ENCODE results near the gene ASCC1.

ASCC1 gene

DNA sequence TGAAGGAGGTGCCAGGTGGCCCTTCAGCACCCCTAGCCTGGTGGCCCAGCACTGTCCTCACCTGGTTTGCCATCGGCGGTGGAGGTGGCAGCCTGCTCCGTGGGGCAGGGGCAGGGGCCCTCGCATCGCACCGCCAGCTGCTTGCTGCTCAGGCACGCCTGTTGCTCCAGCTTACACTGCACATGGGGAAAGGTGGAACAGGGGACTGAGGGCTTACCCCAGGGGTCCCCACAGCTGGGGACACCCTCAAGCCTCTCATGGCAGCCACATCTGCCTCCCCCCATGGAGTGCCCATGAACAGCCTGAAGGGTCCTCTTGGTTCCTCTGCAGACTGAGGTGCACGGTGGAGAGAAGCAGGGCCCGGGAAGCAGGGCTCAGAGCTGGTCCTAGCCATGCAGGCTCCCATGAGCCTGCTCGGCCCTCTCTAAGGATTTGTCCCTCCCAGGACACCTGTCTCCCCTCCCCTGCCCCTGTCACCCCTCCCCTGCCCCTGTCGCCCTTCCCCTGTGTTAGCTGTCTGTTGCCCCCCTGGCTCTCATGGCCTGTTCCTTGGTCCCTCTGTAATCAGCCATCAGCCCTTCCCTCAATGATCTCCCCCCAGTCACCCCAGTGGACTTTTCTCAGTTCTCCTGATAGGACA lies 147.8 kb downstream of the ASCC1 start:
- H3K9me3 ChIP-seq (replicated peaks; ENCODE audit: insufficient read depth, low read length): no peaks in the 10 kb centered on the region
- DNase-seq: no peak
- H2AFZ ChIP-seq (ENCODE audit: low read length): no peak overlapping the region
- no peaks in the 10 kb centered on the region for H4K20me1 ChIP-seq (ENCODE audit: insufficient read depth, low read length)
- no peaks in the 10 kb centered on the region for H3K27me3 ChIP-seq (replicated peaks; ENCODE audit: insufficient read depth, low read length)
- H3K9ac ChIP-seq (ENCODE audit: low read length): no peak overlapping the region
- TF ChIP-seq EZH2phosphoT487 (IDR thresholded peaks at IDR 0.05; ENCODE audit: low read length): no peak
- TF ChIP-seq EZH2 (optimal IDR thresholded peaks at IDR 0.05; ENCODE audit: low read depth, low read length): no peak
- TF ChIP-seq, protein P1, sequence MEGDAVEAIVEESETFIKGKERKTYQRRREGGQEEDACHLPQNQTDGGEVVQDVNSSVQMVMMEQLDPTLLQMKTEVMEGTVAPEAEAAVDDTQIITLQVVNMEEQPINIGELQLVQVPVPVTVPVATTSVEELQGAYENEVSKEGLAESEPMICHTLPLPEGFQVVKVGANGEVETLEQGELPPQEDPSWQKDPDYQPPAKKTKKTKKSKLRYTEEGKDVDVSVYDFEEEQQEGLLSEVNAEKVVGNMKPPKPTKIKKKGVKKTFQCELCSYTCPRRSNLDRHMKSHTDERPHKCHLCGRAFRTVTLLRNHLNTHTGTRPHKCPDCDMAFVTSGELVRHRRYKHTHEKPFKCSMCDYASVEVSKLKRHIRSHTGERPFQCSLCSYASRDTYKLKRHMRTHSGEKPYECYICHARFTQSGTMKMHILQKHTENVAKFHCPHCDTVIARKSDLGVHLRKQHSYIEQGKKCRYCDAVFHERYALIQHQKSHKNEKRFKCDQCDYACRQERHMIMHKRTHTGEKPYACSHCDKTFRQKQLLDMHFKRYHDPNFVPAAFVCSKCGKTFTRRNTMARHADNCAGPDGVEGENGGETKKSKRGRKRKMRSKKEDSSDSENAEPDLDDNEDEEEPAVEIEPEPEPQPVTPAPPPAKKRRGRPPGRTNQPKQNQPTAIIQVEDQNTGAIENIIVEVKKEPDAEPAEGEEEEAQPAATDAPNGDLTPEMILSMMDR (IDR thresholded peaks at IDR 0.05; ENCODE audit: low read length): no peak
- no peaks in the 10 kb centered on the region for H3K9me2 ChIP-seq (replicated peaks; ENCODE audit: insufficient read depth, low read length)
- H3K79me2 ChIP-seq (ENCODE audit: low read length): no peaks in the 10 kb centered on the region
- H3F3A ChIP-seq (ENCODE audit: insufficient read depth, low read length): no peaks in the 10 kb centered on the region
- no peak overlapping the region for H3K4me3 ChIP-seq (ENCODE audit: low read length)
- no peak overlapping the region for H3K27ac ChIP-seq (ENCODE audit: low read length)
- no peak overlapping the region for H3K4me2 ChIP-seq (ENCODE audit: low read depth, low read length)
- H3K36me3 ChIP-seq (replicated peaks; ENCODE audit: insufficient read depth, low read length): no peaks in the 10 kb centered on the region
- H3K4me1 ChIP-seq (ENCODE audit: low read length): peaks cover 11% of the 10 kb centered on the region

DNA sequence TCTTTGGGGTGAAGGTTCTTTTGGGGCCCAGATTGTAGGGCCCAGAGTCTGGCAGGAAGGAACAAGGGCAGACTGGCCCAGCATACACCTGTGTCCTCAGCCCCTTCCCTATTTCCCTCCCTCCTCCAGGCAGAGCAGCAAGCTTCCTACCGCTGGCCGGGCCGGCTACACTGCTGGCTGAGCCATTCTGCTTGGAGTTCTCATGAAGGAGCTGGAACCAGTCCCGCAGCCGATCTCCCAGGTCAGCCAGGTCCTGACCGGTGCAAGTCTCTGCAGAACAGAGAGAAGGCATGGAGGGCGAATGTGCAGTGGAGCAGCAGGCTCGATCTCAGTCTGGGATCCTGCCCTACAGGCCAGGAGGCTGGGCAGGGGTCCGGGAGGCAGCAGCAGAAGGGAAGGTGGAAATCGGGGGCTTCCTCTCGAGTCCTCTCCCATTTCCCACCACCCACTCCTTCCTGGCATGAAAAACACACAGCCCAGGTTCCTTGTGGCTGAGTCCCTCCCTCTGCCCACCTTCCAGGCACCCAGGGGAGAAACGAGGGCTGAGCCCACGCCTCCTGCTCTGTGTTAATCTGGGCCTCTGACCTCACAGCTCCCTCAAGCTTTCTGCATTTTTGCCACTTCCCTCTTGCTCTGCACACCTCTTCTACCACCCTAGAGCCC lies 148.5 kb downstream of the ASCC1 start:
- H3K4me1 ChIP-seq (ENCODE audit: low read length): peaks cover 11% of the 10 kb centered on the region
- DNase-seq: no peak
- no peak overlapping the region for H2AFZ ChIP-seq (ENCODE audit: low read length)
- no peak overlapping the region for H3K27ac ChIP-seq (ENCODE audit: low read length)
- no peaks in the 10 kb centered on the region for H3F3A ChIP-seq (ENCODE audit: insufficient read depth, low read length)
- H3K9ac ChIP-seq (ENCODE audit: low read length): no peak overlapping the region
- no peak overlapping the region for H3K4me2 ChIP-seq (ENCODE audit: low read depth, low read length)
- TF ChIP-seq EZH2phosphoT487 (IDR thresholded peaks at IDR 0.05; ENCODE audit: low read length) (no peak), EZH2 (optimal IDR thresholded peaks at IDR 0.05; ENCODE audit: low read depth, low read length) (no peak)
- TF ChIP-seq, protein P1 (IDR thresholded peaks at IDR 0.05; ENCODE audit: low read length): no peak
- no peaks in the 10 kb centered on the region for H3K79me2 ChIP-seq (ENCODE audit: low read length)
- H3K36me3 ChIP-seq (replicated peaks; ENCODE audit: insufficient read depth, low read length): no peaks in the 10 kb centered on the region
- H4K20me1 ChIP-seq (ENCODE audit: insufficient read depth, low read length): no peaks in the 10 kb centered on the region
- no peaks in the 10 kb centered on the region for H3K9me3 ChIP-seq (replicated peaks; ENCODE audit: insufficient read depth, low read length)
- H3K4me3 ChIP-seq (ENCODE audit: low read length): no peak overlapping the region
- H3K27me3 ChIP-seq (replicated peaks; ENCODE audit: insufficient read depth, low read length): no peaks in the 10 kb centered on the region
- H3K9me2 ChIP-seq (replicated peaks; ENCODE audit: insufficient read depth, low read length): no peaks in the 10 kb centered on the region

DNA sequence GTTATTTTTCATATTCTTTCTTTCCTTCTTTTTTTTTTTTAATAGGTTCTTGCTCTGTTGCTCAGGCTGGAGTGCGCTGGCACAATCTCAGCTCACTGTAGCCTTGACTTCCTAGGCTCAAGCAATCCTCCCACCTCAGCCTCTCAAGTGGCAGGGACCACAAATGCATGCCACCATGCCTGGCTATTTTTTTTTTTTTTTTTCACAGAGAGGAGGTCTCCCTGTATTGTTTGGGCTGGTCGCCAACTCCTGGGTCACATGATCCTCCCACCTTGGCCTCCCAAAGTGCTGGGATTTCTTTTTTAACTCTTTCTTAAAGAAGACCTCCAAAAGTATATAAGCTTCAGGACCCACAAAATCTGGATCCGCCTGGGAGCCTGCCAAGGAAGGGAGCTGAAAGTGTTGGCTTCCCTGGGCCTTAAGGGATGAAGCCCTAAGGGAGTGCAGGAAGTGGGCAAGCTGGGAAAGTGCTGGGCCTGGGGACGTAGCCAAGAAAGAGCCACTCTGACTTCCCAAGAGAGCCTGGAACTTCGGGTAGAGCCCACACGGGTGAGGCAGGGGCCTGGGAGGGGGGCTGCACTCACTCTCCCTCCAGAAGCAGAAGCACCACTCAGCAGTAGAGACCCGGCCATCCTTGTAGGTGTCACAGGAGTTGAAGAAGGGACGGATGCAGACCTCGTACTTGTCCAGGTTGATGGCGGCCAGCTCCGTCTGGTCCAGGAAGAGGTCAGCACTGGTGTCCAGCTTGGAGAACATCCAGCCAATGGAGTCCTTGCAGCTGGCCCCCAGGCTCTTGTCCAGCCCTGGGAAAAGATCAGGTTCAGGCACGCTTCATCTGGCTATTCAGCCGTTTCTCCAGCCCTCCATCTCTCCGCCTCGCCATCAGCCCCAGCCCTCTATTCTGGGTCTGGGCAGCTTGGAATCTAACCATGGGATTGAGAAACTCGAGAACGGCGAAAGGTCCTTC lies 149.5 kb downstream of the ASCC1 start:
- H3K4me3 ChIP-seq (ENCODE audit: low read length): no peak overlapping the region

More for the DNA sequence above, 149.5 kb downstream of the ASCC1 start:
- Histone ChIP-seq H3K9me2 (replicated peaks; ENCODE audit: insufficient read depth, low read length) (no peaks in the 10 kb centered on the region), H3K27me3 (replicated peaks; ENCODE audit: insufficient read depth, low read length) (no peaks in the 10 kb centered on the region), H4K20me1 (ENCODE audit: insufficient read depth, low read length) (no peaks in the 10 kb centered on the region), H3K4me2 (ENCODE audit: low read depth, low read length) (no peak overlapping the region), H2AFZ (ENCODE audit: low read length) (no peak overlapping the region), H3K36me3 (replicated peaks; ENCODE audit: insufficient read depth, low read length) (no peaks in the 10 kb centered on the region), H3K9ac (ENCODE audit: low read length) (no peak overlapping the region), H3K4me1 (ENCODE audit: low read length) (peaks cover 11% of the 10 kb centered on the region), H3K27ac (ENCODE audit: low read length) (no peak overlapping the region), H3K9me3 (replicated peaks; ENCODE audit: insufficient read depth, low read length) (no peaks in the 10 kb centered on the region), H3F3A (ENCODE audit: insufficient read depth, low read length) (no peaks in the 10 kb centered on the region), H3K79me2 (ENCODE audit: low read length) (no peaks in the 10 kb centered on the region)
- TF ChIP-seq EZH2 (optimal IDR thresholded peaks at IDR 0.05; ENCODE audit: low read depth, low read length) (no peak), EZH2phosphoT487 (IDR thresholded peaks at IDR 0.05; ENCODE audit: low read length) (no peak)
- TF ChIP-seq, protein P1 (IDR thresholded peaks at IDR 0.05; ENCODE audit: low read length): no peak
- DNase-seq: no peak
